Stimulated activated CD8-positive, alpha-beta memory T cell treated with anti-CD3 and anti-CD28 coated beads, Interleukin-15, amount 100 ng/mL, for 4 hours (primary cell): Measurements from ENCODE around the gene TOGARAM1.

Source experiments
- DNase-seq, 2 donors: peaks; one replicate each; pipeline ENCODE4 v3.0.0-alpha.2; 2020; ENCODE audit warnings: low read depth in 2 of 2

The TOGARAM1 gene

DNA sequence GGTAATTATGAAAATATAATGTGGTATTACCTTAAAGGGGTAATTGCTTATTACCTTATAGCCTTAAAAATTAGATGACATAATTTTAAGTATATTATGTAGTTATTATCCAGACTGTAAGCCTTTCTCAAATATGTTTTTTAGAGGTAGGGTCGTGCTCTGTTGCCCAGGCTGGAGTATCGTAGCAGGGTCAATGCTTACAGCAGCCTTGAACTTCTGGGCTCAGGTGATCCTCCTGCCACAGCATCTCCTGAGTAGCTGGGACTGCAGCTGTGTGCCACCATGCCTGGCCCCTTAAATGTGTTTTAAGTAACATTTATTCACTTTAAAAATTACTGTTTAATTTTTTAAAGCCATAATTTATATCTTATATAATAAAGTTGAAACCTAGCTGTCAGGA is 132.3 kb downstream of the TOGARAM1 start:
- no peak for DNase-seq

DNA sequence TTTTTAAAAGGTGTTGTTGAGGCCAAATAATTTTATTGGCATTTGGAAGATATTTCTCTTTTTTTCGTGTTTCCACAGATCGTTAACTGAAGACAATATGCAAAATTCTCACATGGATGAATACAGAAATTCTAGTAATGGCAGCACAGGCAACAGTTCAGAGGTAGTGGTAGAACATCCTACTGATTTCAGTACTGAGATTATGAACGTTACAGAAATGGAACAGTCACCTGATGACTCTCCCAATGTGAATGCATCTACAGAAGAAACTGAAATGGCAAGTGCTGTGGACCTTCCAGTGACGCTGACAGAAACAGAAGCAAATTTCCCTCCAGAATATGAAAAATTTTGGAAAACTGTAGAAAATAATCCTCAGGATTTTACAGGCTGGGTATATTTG is 133.2 kb downstream of the TOGARAM1 start:
- no peak for DNase-seq

DNA sequence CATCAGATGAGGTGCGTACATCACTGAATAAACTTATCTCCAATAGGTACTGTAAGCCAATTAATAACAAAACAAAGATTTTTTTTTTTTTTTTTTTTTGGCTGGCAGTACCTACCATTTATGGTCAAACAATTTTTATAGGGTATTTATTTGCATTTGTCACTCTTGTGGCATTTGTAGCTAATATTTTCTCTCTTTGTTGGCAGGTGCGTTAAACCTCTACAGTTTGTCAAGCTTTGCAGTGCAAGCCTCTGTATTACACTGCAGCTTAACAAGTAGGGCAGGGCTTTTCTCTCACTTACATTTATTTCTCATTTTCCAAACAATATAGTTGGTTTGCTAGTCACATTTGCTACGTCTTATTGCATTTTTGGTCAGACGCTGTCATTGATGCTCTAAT is 134.2 kb downstream of the TOGARAM1 start:
- no peak for DNase-seq

DNA sequence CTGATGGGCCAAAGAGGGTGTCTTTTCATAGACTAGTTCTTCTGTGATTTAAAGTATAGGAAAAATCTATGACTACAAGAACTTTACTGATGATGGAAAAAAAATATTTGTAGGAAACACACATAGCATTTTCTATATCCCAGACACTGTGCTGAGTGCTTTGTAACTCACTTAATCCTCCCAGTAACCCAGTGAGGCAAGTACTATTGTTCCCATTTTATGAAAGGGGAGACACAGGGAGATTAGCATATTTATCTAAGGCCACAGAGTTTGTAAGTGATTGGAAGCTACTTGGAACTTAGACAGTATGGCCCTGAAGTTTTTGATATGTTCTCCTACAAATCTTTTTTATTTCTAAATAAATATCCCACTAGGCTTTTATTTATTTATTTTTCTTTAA is 141.8 kb downstream of the TOGARAM1 start:
- no peak for DNase-seq

DNA sequence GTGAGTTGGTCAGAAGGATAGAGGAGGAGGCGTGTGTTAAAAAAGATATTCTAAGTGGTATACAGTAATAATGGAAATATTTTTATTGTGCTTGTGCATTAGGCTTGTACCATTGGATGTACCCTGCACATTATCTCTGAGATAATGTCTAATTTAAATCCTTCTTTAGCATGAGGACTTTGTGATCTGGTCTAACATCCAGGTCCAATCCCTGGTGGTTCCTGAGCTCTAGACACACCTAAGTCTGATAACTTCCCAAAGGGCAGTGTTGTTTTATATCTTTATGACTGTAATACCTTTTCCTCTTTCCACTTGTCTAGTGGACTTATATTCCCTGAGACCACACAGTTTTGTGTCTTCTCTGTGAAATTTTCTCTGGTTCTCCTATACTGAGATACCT is 142.6 kb downstream of the TOGARAM1 start:
- no peak for DNase-seq

DNA sequence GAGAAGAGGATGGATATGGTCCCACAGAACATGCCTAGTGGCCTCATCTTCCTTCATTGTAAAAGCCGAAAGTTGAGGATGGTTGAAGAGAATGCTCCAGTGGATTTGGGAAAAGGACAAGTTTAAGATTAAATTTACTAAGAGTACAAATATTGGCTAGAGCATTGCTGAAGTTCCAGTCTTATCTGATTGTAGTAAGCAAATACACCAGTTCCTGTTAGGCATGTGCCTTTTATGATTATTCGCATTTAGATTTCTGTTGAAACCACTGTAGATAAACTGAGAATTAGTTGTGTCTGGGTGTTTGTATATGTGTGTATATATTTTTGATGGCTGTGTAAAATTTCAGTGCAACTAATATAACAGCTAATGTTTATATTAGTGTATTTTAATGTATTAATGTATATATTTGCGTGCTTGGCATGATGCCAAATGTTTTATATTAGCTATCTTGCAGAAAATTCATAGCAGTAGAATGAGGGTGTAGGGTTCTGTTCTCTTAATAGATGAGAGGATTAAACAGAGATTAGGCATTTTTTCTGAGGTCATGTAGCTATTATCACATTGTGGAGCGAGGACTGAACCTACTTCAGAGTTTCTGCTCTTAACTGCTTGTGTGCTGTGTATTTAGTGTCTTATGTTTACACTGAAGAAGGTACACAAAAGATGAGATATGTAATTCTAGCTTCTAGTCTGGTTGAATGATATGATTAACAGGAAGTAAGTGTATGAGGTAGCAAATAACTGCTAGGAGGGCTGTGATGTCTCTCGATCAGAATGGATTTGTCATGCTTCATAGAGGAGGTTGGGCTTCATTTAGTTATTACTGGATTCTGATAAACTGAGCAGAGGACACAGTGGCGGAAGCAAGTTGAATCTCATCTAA is 151.1 kb downstream of the TOGARAM1 start:
- no peak for DNase-seq

DNA sequence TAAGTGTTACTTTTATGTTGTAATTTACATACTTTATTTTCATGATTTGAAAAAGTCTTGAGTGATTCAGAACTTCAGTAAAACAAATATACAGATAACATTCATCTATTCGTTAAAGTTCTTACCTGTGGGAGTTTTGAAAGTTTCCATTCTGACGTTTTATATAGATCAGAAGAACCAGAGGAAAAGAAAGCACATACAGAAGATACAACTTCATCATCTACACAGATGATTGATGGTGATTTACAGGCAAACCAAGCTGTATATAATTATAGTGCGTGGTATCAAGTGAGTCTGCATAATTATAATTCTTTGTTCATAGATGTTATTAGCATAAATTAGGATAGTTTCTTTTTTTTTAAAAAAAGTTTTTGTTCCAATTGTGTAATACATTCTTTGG is 152.3 kb downstream of the TOGARAM1 start:
- no peak for DNase-seq

DNA sequence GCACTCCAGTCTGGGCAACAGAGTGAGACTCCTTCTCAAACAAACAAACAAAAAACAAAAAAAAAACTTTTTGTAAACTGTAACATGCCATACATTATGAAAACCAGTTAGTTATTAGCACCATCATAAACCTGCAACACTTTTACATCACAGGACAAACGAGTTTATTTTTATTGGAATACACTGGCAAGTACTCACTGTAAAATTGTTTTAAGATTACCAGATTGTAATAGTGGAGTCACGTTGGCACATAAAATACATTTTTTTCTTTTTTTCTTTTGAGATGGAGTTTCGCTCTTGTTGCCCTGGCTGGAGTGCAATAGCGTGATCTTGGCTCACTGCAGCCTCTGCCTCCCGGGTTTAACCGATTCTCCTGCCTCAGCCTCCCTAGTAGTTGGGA is 156.6 kb downstream of the TOGARAM1 start:
- no peak for DNase-seq

DNA sequence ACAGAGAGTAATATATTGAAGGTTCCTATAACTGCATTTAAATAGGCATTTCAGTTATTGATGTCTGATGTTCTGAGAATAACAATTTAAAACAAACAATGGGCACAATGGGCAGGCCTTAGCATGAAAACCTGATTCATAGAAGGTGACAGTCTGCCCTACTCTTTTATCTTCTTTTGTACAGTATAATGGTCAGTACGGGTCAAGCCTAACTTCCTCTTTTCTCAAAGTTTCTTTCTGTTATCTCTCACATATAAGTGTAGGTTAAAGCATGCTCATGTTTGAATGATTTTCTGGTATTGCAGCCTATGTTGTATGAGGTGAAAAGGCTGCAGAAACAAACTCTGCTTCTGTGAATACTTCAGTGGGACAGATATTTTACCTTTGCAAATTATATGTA is 158.1 kb downstream of the TOGARAM1 start:
- no peak for DNase-seq

DNA sequence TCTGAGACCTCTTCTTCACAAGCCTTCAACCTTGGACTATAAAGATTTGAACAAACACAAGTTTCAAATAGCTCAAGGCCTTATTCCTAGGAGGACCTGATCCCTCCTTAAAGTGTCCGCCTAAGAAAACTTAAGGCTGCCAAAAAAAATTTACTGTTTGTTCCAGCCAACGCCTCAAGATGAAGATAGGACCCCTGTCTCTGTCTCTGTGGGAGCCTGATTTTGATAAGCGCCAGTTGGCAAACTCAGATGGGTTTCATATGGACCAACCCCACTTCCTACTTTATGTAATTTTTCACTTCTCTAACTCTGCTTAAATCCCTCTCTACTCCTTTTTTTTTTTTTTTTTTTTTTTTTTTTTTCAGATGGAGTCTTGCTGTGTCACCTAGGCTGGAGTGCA is 161.3 kb downstream of the TOGARAM1 start:
- DNase-seq: no peak
